Lower lobe of right lung (tissue), 2 donors: Measurements from ENCODE around the gene PHYH. TPM values are rescaled to one million over a fixed set of nuclear protein-coding genes. Genes with fewer than 3 reads are reported as not detected.
A peak's percentile ranks its signal among the peaks of the same experiment; 100 is the strongest.
"Not testable (repeated sequence)": the region's sequence is repeated elsewhere in the genome, so short reads cannot be mapped to it uniquely, and the experiment has no call there.

Source experiments
- ATAC-seq, 2 donors: fragments of 200-7000 bp; cut with Tn5 transposase; one replicate each; pipeline ENCODE4 v1.9.1; 2020 to 2022; ENCODE audit warnings: mild to moderate bottlenecking in 2 of 2, moderate library complexity in 2 of 2
- DNase-seq: peaks from one replicate; pipeline ENCODE4 v3.0.0-alpha.2; 2020
- H3K27ac ChIP-seq: fragments of 200-600 bp; one replicate; pipeline ENCODE4 v1.8.0; 2022
- H3K27me3 ChIP-seq: fragments of 200-600 bp; one replicate; pipeline ENCODE4 v1.8.0; 2022; ENCODE audit warnings: low read depth
- H3K36me3 ChIP-seq: fragments of 200-600 bp; one replicate; pipeline ENCODE4 v1.8.0; 2022; ENCODE audit warnings: mild to moderate bottlenecking
- H3K4me1 ChIP-seq: fragments of 200-600 bp; one replicate; pipeline ENCODE4 v1.8.0; 2022
- H3K4me3 ChIP-seq: fragments of 200-600 bp; one replicate; pipeline ENCODE4 v1.8.0; 2022; ENCODE audit warnings: mild to moderate bottlenecking
- H3K9me3 ChIP-seq: fragments of 200-600 bp; one replicate; pipeline ENCODE4 v1.8.0; 2022
- intact Hi-C: fragments of 100-400 bp; cut with DNase I; formaldehyde crosslinking; loops from one replicate; pipeline ENCODE4 v1.11.0; 2022
- total RNA-seq: library from RNA; stranded (reverse); fragmentation: NEBNext Ultra II Directional; extraction: Animal tissue kit (Norgen Biotek cat#: 25700); gene quantifications from one replicate; pipeline ENCODE4 v1.2.1, GENCODE V29; 2021
- TF ChIP-seq, protein P1 (sequence below): fragments of 200-600 bp; IDR thresholded peaks from one replicate; pipeline ENCODE4 v1.8.0; 2022; ENCODE audit warnings: antibody characterized with exemption, mild to moderate bottlenecking
- donor health status: DM: no; HTN: yes; CAD: no; lungs with severe emphysema.

Gene PHYH
- total RNA-seq, 1 donor from 2014 or later, result 30.3 TPM

DNA sequence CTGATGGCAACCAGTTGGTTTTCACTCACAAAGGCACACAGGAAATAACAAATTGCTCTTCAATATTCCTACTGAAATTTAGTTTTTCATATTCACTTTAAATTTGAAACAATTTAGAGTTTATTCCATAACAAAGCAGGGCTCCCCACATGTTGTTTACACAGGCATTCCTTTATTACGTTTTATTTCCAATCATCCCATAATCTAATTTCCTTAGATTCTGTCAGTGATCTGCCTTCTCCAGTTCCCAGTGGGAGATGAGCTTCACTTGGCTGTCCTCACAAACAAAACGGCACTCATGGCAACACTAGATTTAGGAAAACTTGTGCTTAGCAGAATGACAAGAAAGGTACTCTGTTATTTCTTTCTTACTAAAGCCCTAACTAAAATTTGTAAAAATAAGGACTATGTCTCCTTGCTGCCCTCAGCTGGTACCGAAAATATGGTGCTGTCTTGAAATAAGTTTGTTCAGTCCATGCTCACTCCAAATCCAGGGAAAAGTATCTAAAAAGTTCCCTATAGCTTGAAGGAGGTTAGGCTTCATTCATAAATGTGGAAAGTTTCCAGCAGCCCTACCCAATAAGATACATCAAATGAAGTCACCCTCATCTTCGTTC is 23.0 kb downstream of the PHYH start:
- Histone ChIP-seq H3K27ac (no peak overlapping the region), H3K27me3 (no peaks in the 10 kb centered on the region), H3K4me1 (no peaks in the 10 kb centered on the region), H3K4me3 (no peak overlapping the region), H3K9me3 (no peaks in the 10 kb centered on the region), H3K36me3 (peaks cover 34% of the 10 kb centered on the region)
- intact Hi-C loops, result no loop called here
- DNase-seq (no peak), ATAC-seq (no peak)
- TF ChIP-seq, protein P1, sequence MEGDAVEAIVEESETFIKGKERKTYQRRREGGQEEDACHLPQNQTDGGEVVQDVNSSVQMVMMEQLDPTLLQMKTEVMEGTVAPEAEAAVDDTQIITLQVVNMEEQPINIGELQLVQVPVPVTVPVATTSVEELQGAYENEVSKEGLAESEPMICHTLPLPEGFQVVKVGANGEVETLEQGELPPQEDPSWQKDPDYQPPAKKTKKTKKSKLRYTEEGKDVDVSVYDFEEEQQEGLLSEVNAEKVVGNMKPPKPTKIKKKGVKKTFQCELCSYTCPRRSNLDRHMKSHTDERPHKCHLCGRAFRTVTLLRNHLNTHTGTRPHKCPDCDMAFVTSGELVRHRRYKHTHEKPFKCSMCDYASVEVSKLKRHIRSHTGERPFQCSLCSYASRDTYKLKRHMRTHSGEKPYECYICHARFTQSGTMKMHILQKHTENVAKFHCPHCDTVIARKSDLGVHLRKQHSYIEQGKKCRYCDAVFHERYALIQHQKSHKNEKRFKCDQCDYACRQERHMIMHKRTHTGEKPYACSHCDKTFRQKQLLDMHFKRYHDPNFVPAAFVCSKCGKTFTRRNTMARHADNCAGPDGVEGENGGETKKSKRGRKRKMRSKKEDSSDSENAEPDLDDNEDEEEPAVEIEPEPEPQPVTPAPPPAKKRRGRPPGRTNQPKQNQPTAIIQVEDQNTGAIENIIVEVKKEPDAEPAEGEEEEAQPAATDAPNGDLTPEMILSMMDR, result no peak

DNA sequence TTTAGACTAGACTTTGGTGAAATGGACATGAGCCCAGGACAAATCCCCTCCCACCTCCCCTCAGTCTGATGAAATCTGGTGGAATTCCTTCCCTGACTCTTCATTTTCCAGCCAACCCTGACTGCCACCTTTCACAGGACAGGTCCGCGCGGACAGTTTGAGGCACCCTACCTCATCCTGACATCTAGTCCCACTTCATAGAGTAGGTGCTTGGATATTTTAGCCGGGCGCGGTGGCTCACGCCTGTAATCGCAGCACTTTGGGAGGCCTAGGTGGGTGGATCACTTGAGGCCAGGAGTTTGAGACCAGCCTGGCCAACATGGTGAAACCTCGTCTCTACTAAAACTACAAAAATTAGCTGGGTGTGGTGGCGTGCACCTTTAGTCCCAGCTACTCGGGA is 23.7 kb downstream of the PHYH start:
- H3K4me1 ChIP-seq, H3K27me3 ChIP-seq, DNase-seq, H3K9me3 ChIP-seq, ATAC-seq, H3K4me3 ChIP-seq, H3K27ac ChIP-seq, intact Hi-C loops: not testable (repeated sequence)
- H3K36me3 ChIP-seq, result peaks cover 27% of the 10 kb centered on the region

DNA sequence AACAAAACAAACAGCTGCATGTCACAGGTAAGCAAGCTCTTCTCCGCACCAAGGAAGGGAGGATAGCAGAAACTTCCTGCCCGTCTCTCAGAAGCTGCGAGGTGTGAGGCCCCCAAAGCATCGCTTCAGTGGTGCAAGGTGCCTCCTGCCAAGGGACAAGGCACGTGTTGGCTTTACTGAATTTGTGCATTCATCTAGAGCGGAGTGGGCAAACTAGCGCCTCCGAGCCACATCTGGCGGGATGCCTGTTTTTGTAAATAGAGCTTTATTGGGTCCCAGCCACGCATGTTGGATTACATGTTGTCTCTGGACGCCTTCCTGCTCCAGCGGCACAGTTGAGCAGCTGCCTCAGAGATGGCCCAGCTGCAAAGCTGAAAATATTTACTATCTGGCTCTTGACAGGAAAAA is 27.7 kb downstream of the PHYH start:
- Histone ChIP-seq H3K9me3 (no peaks in the 10 kb centered on the region), H3K4me3 (no peak overlapping the region), H3K36me3 (no peaks in the 10 kb centered on the region), H3K27me3 (no peaks in the 10 kb centered on the region), H3K4me1 (no peaks in the 10 kb centered on the region), H3K27ac (peak overlapping the region; percentile 18)
- intact Hi-C loops, result no loop called here
- TF ChIP-seq, protein P1, result no peak
- peak; percentile 58 to 68 for ATAC-seq
- no peak for DNase-seq

DNA sequence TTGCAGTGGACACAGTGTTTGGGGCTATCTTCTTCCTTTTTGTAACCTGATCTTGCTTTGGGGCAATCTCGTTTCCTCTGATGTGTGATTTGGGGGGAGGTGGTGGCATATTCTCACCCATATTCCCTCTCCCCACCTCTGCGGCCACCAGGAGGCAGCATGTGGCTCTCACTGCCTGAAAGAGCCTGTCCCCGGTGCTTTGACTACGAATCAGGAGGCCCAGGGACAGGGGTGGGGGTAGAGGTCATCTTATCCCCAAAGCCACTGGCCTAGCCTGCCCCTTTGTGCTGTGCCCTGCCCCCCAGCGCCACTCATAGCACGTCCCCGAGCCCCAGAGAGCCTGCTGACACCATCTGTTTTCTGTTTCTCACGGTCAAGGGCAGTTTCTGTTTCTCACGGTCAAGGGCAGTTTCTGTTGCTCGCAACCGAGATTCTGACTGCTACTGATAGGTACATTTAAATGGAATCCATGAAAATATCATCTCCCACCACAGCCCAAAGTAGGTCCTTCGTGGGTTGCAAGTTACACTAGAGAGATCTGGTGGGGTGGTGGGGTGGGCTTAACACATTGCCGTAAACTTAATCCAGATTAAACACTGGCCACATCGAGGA is 28.2 kb downstream of the PHYH start:
- no peaks in the 10 kb centered on the region for H3K4me1 ChIP-seq
- DNase-seq (no peak), ATAC-seq (peak; percentile 48 to 59)
- intact Hi-C loops, result no loop called here
- no peaks in the 10 kb centered on the region for H3K36me3 ChIP-seq
- TF ChIP-seq, protein P1, result peak; percentile 28
- H3K9me3 ChIP-seq, result no peaks in the 10 kb centered on the region
- H3K27ac ChIP-seq, result peak overlapping the region; percentile 18
- no peaks in the 10 kb centered on the region for H3K27me3 ChIP-seq
- H3K4me3 ChIP-seq, result no peak overlapping the region

DNA sequence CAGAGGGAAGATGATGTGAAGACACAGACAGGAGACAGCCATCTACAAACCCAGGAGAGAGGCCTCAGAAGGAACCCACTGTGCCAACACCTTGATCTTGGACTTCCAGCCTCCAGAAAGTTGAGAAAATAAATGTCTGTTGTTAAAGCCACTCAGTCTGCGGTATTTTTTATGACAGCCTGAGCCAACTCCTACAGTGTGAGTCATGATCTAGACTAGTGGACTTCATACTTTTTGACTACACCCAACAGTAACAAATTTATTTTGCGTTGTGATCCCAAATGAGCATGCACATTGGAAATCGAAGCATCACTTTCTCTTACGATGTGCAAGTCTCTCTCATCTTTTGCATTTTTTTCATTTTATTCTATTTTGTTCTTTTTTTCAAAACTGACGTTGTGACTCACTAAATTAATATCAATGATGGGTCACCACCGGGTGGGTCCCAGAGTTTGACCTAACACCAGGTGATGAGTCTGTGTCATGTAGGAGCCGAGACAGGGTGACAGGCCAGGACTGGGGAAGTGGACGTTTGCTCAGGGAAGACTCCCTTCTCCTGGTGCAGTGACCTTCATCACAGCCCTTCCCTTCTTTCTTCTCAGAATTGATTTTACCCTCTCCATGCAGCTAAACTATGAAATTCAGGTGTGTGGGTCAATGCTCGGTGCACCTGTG is 28.9 kb downstream of the PHYH start:
- no peak overlapping the region for H3K4me3 ChIP-seq
- no peaks in the 10 kb centered on the region for H3K36me3 ChIP-seq
- H3K27ac ChIP-seq, result no peak overlapping the region
- H3K4me1 ChIP-seq, result no peaks in the 10 kb centered on the region
- ATAC-seq (peak in 1 of 2 donors; percentile 20), DNase-seq (no peak)
- no peaks in the 10 kb centered on the region for H3K9me3 ChIP-seq
- intact Hi-C loops, result no loop called here
- no peaks in the 10 kb centered on the region for H3K27me3 ChIP-seq
- TF ChIP-seq, protein P1, result no peak

DNA sequence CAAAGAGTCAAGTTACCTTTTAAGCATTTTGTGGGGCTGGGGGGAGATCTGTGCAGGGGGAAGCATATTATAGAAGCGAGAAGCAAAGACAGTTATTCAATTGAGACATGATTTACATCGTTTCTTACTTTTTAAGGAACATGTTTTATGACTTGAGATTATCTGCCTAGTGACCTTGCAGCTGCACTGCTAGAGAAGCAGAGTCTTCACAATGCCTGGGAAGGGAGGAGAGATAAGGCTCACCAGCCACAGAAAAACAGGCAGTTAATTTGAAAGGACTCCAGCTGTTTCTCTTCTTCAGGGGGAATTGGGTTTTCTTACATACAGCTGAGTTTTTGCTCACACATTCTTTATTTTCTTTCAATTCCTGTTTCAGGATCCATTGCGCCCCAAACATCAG is 31.0 kb downstream of the PHYH start:
- Histone ChIP-seq H3K9me3 (no peaks in the 10 kb centered on the region), H3K27me3 (no peaks in the 10 kb centered on the region), H3K36me3 (no peaks in the 10 kb centered on the region), H3K27ac (no peak overlapping the region), H3K4me1 (no peaks in the 10 kb centered on the region), H3K4me3 (no peak overlapping the region)
- no peak for ATAC-seq
- TF ChIP-seq, protein P1, result no peak
- DNase-seq, result no peak
- intact Hi-C loops, result no loop called here
